ENCODE measurements around the gene CENPP. TPM values are rescaled to one million over a fixed set of nuclear protein-coding genes. Genes with fewer than 3 reads are reported as not detected.
"Not testable (repeated sequence)": the region's sequence is repeated elsewhere in the genome, so short reads cannot be mapped to it uniquely, and the experiment has no call there.

Gene CENPP
- total RNA-seq, 1 donor from 2014 or later = 1.3 TPM

GRCh38 chr9:92564504-92564903 lies 238.8 kb downstream of the CENPP start:
- DNase-seq (ENCODE audit: low read depth) (no peak), FAIRE-seq (no peak)
- Histone ChIP-seq H3K27me3 (ENCODE audit: control insufficient read depth, insufficient read depth, low read length) (no peaks in the 10 kb centered on the region), H3K4me3 (ENCODE audit: low read depth, low read length) (no peak overlapping the region), H3K36me3 (ENCODE audit: control insufficient read depth, insufficient read depth, low read length) (no peaks in the 10 kb centered on the region)
- TF ChIP-seq CTCF (IDR thresholded peaks at IDR 0.05; ENCODE audit: insufficient read depth, low read length, severe bottlenecking) = no peak

GRCh38 chr9:92564982-92565381 lies 239.2 kb downstream of the CENPP start:
- DNase-seq (ENCODE audit: low read depth) (no peak), FAIRE-seq (no peak)
- no peaks in the 10 kb centered on the region for H3K27me3 ChIP-seq (ENCODE audit: control insufficient read depth, insufficient read depth, low read length)
- no peak for TF ChIP-seq CTCF (IDR thresholded peaks at IDR 0.05; ENCODE audit: insufficient read depth, low read length, severe bottlenecking)
- no peaks in the 10 kb centered on the region for H3K36me3 ChIP-seq (ENCODE audit: control insufficient read depth, insufficient read depth, low read length)
- H3K4me3 ChIP-seq (ENCODE audit: low read depth, low read length) = no peak overlapping the region

- not testable (repeated sequence) for DNase-seq (ENCODE audit: low read depth); H3K36me3 ChIP-seq (ENCODE audit: control insufficient read depth, insufficient read depth, low read length); H3K4me3 ChIP-seq (ENCODE audit: low read depth, low read length); FAIRE-seq; H3K27me3 ChIP-seq (ENCODE audit: control insufficient read depth, insufficient read depth, low read length)
Measured at GRCh38 chr9:92571871-92572270, 246.1 kb downstream of the CENPP start.

GRCh38 chr9:92573612-92574011 lies 247.9 kb downstream of the CENPP start:
- FAIRE-seq; H3K36me3 ChIP-seq (ENCODE audit: control insufficient read depth, insufficient read depth, low read length); DNase-seq (ENCODE audit: low read depth); H3K27me3 ChIP-seq (ENCODE audit: control insufficient read depth, insufficient read depth, low read length); H3K4me3 ChIP-seq (ENCODE audit: low read depth, low read length): not testable (repeated sequence)

GRCh38 chr9:92576175-92576574 lies 250.4 kb downstream of the CENPP start:
- no peak for TF ChIP-seq CTCF (IDR thresholded peaks at IDR 0.05; ENCODE audit: insufficient read depth, low read length, severe bottlenecking)
- FAIRE-seq (no peak), DNase-seq (ENCODE audit: low read depth) (no peak)
- no peaks in the 10 kb centered on the region for H3K27me3 ChIP-seq (ENCODE audit: control insufficient read depth, insufficient read depth, low read length)
- no peak overlapping the region for H3K4me3 ChIP-seq (ENCODE audit: low read depth, low read length)
- H3K36me3 ChIP-seq (ENCODE audit: control insufficient read depth, insufficient read depth, low read length) = no peaks in the 10 kb centered on the region

- DNase-seq (ENCODE audit: low read depth) (no peak), FAIRE-seq (no peak)
- Histone ChIP-seq H3K27me3 (ENCODE audit: control insufficient read depth, insufficient read depth, low read length) (no peaks in the 10 kb centered on the region), H3K36me3 (ENCODE audit: control insufficient read depth, insufficient read depth, low read length) (no peaks in the 10 kb centered on the region), H3K4me3 (ENCODE audit: low read depth, low read length) (no peak overlapping the region)
- TF ChIP-seq CTCF (IDR thresholded peaks at IDR 0.05; ENCODE audit: insufficient read depth, low read length, severe bottlenecking) = no peak
Measured at GRCh38 chr9:92589923-92590322, 264.2 kb downstream of the CENPP start.

- FAIRE-seq (no peak), DNase-seq (ENCODE audit: low read depth) (no peak)
- Histone ChIP-seq H3K4me3 (ENCODE audit: low read depth, low read length) (no peak overlapping the region), H3K27me3 (ENCODE audit: control insufficient read depth, insufficient read depth, low read length) (no peaks in the 10 kb centered on the region), H3K36me3 (ENCODE audit: control insufficient read depth, insufficient read depth, low read length) (no peaks in the 10 kb centered on the region)
- no peak for TF ChIP-seq CTCF (IDR thresholded peaks at IDR 0.05; ENCODE audit: insufficient read depth, low read length, severe bottlenecking)
Measured at GRCh38 chr9:92590377-92590776, 264.6 kb downstream of the CENPP start.

Measured in bronchial epithelial cell (primary cell).